Right lobe of liver (tissue), 4 donors: ENCODE data around the gene DIP2C.

Experiments
- POLR2A ChIP-seq: fragments of 450-650 bp; IDR thresholded peaks from one replicate; pipeline ENCODE4 v1.6.1; 2017; ENCODE audit warnings: antibody characterized with exemption, mild to moderate bottlenecking
- TF ChIP-seq, protein P1 (sequence below), 4 donors: fragments of 200-600 bp in 3 of 4; fragments of 450-650 bp in 1 of 4; IDR thresholded peaks; one replicate each; pipeline versions ENCODE4 v1.5.1 to v1.8.0; 2016 to 2022; ENCODE audit warnings: antibody characterized with exemption in 4 of 4, mild to moderate bottlenecking in 2 of 4
- donor health status: DM: no; HTN: no; CAD: no.
- donor health status: DM: no; HTN: no; CAD: no.
- donor health status: DM: no; HTN: yes; CAD: no.

DNA sequence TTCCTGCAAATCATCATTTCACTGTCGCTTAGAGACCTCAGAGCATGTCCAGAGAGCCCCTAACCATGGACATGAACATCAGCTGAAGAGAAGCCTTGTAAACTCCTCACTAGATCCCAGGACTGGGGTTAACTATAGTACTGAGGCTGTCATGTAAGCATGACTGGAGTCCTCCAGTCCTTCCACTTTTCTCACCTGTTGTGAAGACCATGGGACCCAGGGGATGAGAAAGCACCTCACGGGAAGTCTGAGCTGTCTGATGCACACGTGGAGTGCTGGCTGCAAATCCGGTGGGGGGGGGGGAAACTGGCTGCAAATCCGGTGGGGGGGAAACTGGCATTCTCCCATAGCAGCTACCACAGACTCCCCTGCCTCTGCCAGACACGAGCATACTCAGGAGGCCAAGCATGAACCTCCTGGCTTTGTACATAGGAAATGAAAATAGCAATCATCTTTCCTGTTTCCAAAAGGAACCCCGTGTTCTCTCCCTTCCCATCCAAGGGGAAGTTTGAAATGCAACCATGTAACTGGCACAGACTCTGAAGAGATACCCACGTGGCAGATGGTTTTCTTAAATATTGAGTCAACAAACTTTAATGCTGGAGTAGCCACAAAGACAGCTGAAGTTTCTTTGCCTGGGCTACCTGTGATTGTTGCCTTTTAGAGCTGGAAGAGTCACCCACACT is 292.8 kb downstream of the DIP2C start:
- TF ChIP-seq, protein P1, sequence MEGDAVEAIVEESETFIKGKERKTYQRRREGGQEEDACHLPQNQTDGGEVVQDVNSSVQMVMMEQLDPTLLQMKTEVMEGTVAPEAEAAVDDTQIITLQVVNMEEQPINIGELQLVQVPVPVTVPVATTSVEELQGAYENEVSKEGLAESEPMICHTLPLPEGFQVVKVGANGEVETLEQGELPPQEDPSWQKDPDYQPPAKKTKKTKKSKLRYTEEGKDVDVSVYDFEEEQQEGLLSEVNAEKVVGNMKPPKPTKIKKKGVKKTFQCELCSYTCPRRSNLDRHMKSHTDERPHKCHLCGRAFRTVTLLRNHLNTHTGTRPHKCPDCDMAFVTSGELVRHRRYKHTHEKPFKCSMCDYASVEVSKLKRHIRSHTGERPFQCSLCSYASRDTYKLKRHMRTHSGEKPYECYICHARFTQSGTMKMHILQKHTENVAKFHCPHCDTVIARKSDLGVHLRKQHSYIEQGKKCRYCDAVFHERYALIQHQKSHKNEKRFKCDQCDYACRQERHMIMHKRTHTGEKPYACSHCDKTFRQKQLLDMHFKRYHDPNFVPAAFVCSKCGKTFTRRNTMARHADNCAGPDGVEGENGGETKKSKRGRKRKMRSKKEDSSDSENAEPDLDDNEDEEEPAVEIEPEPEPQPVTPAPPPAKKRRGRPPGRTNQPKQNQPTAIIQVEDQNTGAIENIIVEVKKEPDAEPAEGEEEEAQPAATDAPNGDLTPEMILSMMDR (IDR thresholded peaks at IDR 0.05) = no peak
- no peak for TF ChIP-seq POLR2A
